HG03432 (cell line): ENCODE data around the gene USP4.
"Not testable (repeated sequence)": the region's sequence is repeated elsewhere in the genome, so short reads cannot be mapped to it uniquely, and the experiment has no call there.

Experiments used
- ATAC-seq: cut with Tn5 transposase; IDR thresholded peaks from one replicate; pipeline ENCODE4 v1.9.1; 2021; ENCODE audit warnings: mild to moderate bottlenecking, moderate library complexity; ENCODE audit not compliant: unreplicated experiment

The USP4 gene

DNA sequence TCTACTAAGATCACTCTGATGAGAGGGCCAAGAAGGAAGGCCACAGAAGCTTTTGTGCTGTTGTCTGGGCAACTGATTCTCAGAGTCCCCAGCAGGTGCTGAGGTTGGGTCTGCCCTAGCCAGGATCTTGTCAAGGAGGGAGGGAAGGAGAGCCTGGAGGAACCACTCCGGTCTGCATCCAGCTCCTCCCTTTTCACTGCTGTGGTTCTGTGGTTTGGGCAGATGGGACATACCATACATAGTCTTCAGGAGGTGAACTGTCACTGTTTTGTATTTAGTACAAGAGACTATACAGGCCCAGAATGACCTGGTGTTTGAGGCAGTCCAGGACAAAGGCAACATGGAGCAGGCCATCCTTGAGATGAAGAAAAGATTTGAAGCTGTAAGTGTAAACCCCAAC is 84.7 kb downstream of the USP4 start:
- no peak for ATAC-seq

DNA sequence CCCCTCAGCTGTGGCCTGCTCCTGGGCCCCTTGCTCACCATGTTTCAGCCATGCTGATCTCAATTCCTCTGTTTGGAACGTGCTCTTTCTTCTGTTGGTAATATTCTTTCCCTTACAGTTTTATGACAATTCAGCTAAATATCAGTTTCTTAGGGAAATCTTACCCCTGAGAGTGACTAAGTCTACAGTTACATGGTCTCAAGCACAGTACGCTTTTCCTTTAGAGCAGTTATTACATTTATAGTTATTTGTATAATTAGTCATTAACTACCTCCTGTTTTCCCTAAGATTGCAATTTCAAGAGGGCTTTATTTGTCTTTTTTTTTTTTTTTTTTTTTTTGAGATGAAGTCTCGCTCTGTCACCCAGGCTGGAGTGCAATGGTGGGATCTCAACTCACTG is 86.3 kb downstream of the USP4 start:
- ATAC-seq: no peak

DNA sequence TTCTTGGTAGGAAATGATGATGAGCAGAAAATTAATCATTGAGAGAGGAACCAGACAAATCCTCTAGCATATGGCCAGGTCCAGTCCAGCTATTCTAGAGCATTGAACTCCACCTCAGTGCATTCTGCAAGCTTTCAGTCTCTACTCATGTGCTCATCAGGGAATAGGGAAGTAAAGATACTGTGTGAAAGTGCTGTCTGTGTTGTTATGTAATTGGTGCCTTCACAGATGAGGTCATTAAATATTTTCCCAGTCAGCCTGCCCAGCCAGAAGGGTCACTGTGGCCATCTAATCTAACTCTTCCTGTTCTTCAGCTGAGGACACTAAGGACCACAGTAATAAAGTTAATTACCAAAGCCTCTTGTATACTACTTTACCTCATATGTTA is 91.0 kb downstream of the USP4 start:
- ATAC-seq: no peak

DNA sequence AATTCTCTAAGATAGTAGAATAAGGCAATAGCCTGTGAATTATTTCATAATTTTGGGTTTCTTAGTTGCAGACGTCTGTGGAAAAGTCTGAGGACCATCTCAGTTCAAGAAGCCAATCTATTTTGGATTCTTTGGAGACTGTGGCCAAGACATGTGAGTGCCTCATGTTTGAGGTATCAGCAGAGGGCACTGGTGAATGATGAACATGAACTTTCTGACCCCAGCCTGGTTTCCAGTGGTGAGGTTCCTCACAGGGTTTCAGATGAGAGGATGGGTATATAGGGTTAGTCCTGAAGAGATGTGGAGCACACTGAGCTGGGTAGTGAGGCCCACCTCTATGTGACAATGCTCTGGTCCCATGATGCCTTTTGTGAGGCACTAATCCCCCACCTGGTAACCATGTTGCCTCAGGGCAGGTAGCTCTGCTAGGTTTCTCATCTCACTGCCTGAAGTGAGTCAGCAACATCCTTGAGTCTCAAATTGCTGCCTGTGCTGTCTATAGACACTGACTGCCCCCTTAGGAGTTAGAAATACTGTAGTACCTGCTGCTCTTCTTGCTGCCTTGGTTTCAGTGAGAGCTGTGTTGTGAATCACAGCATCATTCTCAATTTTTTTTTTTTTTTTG is 95.2 kb downstream of the USP4 start:
- ATAC-seq: no peak

DNA sequence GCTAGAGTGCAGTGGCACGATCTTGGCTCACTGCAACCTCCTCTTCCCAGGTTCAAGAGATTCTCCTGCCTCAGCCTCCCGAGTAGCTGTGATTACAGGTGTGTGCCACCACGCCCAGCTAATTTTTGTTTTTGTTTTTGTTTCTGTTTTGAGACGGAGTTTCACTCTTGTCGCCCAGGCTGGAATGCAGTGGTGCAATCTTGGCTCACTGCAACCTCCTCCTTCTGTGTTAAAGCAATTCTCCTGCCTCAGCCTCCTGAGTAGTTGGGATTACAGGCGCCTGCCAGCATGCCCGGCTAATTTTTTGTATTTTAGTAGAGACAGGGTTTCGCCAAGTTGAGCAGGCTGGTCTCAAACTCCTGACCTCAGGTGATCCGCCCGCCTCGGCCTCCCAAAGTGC is 99.8 kb downstream of the USP4 start:
- ATAC-seq: not testable (repeated sequence)

DNA sequence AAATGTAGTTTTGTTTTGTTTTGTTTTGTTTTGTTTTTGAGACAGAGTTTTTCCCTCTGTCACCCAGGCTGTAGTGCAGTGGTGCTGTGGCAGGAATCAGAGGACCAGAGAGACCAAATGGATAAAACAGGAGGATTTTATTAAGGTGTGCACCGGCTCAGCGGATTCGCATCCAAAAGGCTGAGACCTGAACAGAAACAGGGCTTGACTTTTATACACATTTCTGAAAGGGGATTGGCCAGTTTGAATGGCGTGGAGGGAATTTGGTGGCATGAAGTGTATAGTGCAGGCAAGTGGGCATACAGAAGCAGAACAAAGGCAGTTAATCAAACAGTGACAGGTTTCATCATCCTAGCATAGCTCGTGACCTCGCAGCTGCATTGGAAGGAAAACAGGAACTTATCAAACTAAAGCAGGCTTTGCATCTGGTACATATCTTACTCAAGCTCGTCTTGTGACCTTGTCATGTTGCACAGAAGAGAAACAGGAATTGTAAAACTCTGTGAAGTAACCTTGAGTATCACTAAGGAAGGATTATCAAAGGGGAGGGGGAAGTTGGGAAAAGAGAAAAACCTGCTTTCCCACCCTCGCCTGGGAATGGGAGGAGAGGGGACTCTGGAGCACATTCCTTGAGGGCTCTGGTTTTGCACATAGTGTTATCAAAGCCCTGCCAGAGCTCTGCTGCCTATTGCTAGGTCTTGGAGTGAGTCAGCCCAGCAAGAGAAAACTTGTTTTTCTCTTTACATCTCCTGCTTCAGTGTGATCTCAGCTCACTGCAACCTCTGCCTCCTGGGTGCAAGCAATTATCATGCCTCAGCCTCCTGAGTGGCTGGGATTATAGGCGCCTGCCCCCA is 101.4 kb downstream of the USP4 start:
- no peak for ATAC-seq

DNA sequence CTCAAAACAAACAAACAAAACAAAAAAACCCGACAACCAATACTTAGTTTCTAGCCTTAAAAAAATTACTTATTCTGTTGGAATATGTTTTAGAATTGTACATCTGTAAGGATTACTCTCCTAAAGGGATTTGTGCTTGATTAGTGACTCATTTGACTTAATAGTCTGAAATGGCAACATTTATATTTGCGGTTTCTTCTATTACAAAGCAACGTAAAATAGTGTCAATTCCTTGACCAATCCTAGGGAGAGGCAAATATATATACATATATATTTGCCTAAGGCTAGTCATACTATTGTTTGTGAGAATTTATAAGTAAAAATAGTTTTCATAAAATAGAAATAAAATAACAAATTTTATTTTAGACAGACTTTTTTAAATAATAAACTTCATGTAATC is 102.5 kb downstream of the USP4 start:
- no peak for ATAC-seq

DNA sequence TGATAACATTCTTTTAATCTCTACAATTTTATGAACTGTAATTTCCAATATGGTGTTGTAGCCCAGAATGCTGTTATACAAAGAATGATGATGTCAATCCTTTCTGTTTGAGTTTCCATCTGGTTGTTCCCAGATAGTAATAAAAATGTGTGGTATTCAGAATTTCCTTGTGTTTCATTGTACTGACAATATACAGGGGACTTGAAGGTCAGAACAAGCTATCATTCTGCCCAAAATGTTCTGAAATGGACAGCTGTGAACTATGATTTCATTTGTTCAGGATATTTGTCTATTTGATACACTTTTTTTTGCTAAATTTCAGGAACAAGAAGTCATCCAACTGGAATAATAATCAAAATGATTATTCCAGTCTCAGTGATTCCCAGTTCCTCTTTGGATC is 103.6 kb downstream of the USP4 start:
- no peak for ATAC-seq

DNA sequence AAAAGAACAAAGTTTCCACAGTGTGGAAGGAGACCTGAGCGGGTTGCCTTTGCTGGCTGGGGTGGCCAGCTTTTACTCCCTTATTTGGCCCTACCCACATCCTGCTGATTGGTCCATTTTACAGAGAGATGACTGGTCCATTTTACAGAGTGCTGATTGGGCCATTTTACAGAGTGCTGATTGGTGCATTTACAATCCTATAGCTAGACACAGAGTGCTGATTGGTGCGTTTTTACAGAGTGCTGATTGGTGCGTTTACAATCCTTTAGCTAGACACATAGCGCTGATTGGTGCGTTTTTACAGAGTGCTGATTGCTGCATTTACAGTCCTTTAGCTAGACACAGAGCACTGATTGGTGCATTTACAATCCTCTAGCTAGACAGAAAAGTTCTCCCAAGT is 111.0 kb downstream of the USP4 start:
- ATAC-seq: not testable (repeated sequence)
